ENCODE results near the gene CYTH1.
"Not testable (repeated sequence)": the region's sequence is repeated elsewhere in the genome, so short reads cannot be mapped to it uniquely, and the experiment has no call there.

The CYTH1 gene

DNA sequence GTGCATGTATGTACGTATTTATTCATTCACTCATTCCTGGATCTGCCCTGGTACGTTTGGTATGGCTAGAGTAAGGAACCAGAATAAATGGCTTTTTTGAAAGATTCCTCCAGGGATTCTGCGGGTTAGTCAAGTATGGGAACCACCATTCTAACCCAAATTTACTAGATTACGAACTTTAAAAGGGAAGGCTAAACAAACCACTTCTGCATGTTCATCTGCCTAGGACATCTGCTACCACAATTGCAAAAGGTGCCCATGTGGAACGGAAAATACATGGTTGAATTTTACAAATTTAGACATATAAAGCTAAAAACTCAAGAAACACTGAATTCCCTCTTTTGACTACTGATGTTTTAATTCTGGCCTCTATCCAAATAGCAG lies 22.1 kb downstream of the CYTH1 start:
- no peak for DNase-seq (ENCODE audit: low read depth)

DNA sequence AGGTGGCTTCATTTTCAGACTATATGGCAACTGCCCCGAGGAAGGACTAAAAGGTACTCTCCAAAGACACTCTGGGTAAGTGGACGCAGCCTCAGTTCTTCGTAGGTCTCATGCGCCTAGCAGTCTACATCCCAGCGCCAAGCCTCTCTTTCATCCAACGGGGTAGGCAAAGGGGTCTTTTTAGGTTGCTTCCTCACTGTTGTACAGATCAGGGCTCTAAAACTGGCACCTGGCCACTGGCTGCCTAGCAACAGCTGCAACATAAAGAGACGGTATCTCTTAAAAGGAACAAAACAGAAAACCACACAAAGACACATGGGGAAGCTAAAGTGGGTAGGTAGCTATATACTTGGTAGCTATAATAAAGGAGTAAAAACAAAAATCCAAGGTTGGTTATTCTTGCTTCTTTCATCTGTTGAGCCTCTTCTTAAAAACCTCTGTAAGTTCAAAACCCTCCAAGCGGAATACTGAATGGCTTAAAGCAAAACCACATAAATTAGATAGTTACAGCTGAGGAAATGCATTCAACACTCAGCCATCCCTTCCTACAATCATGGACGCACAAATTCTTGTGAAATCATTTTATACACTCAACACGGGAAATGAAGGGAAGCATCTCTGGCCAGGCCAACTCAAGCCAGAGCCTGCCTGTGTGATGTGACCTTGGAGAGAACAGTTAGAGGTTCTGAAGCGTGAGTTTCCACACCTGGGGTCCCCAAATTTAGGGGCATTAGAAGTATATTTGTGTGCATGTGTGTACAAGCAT lies 22.7 kb downstream of the CYTH1 start:
- no peak for DNase-seq (ENCODE audit: low read depth)

DNA sequence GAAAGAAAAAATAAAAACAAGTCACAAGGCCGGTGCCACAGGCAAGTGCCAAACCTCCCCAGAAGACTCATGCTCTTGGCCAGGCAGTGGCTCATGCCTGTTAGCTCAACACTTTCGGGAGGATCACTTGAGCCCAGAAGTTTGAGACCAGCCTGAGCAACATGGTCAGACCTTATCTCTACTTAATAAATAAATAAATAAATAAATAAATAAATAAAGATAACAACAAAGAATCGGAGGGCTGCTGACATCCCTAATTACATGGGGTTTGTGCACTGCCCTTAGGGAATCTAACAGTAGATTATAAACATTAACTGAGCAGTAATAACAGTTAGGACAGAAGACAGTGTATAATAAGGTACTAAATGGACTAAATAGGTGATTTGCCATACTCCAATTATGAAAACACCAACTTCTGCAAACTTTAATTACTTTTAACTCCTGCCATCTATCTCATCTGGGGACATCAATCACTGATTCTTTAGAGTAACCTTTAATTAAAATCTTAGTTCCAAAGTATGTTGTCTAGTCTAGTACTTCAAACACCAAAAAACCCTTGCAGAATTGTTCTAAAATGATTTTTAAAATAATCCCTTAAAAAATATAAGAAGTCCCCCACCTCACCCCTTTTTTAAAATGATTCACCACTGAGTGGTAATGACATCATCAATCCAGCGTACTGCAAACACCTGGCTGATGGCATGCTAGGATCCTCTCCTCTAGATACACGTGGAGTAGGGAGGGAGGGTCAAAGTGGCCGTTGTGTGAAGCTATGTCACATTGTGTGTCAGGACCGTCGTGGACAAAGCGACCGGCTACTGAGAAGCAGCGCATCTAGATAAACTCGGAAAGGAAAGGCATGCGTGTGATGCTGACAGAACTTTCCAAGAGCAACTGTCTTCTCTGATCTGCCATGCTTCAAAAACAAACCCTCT lies 28.5 kb downstream of the CYTH1 start:
- DNase-seq (ENCODE audit: low read depth) = no peak

DNA sequence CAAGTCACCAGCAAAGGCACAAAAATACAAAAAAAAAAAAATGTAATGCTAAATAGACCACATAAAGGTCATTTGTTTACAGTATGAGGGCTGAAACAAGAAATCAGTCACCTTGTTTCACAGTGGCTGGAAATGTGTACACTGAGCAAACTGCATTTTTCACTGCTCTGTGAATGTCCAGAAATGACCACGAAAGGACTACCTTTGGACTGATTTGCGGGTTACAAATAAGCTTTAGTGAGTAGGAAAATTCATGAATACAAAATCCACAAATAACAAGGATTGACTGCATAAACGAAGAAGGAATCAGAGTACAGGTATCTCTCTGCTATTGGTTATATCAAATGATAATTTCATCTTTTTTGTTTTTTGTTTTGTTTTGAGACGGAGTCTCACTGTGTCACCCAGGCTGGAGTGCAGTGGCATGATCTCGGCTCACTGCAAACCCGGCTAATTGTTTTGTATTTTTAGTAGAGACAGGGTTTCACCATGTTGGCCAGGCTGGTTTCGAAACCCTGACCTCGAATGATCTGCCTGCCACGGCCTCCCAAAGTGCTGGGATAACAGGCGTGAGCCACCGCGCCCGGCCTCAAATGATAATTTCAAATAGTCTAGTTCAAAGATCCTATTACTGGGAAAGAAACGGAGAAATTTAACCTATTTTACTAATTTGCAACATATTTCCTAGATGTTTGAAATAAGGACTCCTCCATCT lies 30.5 kb downstream of the CYTH1 start:
- DNase-seq (ENCODE audit: low read depth) = no peak

DNA sequence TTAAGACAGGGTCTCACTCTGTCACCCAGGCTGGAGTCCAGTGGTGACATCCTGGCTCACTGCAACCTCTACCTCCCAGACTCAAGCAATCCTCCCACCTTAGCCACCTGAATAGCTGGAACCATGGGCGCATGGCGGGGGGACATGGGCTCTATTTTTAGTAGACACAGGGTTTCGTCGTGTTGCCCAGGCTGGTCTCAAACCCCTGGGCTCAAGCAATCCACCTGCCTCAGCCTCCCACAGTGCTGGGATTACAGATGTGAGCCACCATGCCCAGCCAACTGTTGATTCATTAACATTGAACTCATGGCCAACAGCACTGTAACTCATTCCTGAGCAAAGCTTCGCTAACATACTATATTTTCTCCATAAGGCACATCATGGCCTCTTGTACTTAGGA lies 31.1 kb downstream of the CYTH1 start:
- not testable (repeated sequence) for DNase-seq (ENCODE audit: low read depth)

DNA sequence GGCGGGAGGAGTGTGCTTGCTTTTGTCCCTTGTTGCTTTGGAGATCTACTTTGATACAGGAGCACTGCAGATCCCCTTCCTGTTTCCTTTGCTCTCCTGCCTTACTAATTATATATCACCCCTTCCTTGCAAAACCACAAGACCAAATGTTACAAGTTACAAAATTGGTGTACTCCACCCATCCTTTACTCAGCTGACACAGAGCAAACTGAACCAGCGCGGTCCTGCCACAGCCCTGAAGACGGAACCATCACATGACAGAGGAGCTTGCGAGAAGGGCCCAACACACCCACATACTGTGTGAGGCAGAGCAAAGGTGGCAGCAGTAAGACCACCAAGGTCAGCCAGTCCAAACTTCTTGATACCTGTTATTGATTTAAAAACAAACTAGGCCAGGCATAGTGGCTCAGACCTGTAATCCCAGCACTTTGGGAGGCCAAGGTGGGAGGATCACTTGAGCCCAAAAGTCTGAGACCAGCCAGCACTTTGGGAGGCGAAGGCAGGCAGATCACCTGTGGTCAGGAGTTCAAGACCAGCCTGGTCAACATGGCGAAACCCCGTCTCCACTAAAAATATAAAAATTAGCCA lies 33.2 kb downstream of the CYTH1 start:
- DNase-seq (ENCODE audit: low read depth) = peak; percentile 38

DNA sequence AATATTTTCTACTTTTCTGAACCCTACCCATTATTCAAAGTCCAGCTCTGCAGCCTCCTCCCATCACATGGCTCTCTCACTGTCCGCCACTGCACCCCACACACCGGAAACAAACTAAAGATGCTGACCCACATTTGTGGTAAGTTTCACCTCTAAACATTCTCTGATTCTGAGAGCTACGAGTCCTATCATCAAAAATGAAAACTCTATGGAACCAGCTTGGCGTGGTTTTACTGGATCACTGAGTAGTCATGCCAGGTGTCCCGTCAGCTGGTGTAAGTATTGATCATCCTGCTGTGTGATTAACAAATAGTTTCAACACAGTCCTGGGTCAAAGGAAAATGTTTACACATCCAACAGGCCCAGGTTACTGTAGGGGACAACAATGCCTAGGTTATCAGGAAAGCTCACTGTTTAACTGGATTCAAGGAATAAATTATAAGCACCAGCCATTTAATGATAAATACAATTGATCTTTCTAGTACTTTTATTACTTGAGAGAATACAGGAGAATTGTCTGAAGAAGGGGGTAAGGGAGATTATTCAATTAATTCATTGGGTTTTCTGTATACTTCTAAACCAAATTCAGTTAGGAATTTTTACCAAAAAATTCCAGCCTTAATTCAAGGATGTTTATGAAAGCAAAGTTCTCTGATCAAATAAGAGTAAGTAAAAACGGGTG lies 33.9 kb downstream of the CYTH1 start:
- DNase-seq (ENCODE audit: low read depth) = no peak

DNA sequence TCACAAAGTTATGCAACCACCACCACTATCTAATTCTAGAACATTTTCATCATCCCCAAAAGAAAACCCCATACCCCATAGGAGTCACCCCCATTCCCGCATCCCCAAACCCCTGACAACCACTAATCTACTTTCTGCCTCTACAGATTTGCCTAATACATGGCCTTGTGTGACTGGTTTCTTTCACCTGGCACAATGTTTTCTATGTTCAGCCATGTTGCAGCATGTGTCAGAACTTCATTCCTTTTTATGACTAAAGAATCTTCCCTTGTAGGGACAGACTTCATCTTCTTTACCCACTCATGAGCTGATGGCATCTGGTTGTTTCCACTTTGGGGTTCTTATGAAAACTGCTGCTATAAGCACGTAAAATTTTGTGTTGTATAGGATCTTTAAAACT lies 34.6 kb downstream of the CYTH1 start:
- no peak for DNase-seq (ENCODE audit: low read depth)

DNA sequence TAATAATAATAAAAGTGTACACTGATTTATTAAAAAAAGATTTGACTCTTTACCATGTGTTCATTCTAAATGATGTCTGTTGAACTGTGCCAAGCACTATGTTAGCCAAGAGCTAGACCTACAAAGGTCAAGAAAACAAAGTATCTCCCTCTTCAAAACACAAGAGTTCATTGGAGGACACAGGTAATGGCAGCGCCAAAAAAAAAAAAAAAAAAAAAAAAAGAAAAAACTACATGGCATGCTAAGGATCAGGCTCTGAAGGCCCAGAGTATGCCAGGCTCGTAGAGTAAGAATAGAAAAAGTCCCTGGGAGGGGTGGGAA lies 35.2 kb downstream of the CYTH1 start:
- DNase-seq (ENCODE audit: low read depth) = no peak

DNA sequence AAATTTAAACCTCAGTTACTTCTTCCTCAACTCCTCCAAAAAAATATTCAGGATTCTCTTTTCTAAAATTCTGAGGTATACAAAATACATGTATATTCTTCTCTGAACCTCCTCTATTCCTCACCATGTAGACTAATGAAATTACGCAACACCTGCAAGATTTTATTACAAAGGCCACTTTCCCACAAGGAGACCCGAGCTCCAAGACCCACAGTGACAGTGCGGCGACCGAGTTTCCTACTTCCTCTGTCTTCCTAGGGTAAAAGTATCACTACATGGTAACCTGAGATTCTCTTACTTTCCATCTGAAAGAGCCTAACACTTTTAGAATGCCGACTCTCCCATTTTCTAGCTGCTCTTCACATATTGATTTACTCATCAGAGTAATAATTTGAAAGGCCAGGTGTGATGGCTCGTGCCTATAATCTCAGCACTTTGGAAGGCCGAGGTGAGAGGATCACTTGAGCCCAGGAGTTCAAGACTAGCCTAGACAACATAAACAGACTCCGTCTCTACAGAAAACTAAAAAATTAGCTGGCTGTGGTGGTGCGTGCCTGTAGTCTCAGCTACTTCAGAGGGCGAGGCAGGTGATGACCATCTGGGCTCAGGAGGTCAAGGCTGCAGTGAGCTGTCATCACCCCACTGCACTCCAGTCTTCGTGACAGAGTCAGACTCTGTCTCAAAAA lies 35.7 kb downstream of the CYTH1 start:
- DNase-seq (ENCODE audit: low read depth) = no peak

DNA sequence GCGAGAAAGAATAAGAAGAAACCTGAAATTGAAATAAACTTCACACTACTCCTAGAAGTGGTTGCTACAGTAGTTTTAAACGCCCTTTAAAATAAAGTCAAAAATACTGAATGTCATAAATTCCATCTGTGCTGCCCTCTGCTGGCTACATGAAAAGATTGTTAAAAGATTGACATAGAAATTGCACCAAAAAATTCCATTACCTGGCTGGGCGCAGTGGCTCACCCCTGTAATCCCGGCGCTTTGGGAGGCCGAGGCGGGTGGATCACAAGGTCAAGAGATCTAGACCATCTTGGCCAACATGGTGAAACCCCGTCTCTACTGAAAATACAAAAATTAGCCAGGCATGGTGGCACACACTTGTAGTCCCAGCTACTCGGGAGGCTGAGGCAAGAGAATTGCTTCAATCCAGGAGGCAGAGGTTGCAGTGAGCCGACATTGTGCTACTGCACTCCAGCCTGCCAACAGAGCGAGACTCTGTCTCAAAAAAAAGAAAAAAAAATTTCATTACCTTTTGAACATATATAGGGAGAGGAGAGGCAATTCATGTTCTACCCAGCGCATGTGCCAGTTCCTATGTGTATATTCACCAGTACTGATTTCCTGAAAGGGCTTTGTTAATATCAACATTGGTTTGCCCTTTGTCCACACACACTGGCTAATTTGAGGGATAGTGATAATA lies 36.5 kb downstream of the CYTH1 start:
- DNase-seq (ENCODE audit: low read depth) = no peak

DNA sequence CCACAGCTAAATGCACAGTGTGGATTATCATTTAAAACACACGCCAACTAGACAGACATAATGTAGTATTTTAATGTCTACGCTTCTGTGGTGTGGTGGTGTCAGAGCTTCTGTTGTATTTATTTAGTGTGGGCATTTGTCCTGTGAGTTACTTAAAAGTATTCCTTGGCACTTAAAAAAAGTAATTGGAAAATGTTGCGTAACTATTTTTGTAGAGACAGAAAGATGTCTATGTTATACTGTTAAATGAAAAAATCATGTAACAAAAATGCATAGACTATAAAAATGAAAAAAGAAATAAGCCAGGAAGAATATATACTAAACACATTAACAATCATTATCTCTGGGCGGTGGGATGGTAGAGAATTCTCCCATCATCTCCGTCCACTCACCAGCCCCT lies 39.2 kb downstream of the CYTH1 start:
- no peak for DNase-seq (ENCODE audit: low read depth)

DNA sequence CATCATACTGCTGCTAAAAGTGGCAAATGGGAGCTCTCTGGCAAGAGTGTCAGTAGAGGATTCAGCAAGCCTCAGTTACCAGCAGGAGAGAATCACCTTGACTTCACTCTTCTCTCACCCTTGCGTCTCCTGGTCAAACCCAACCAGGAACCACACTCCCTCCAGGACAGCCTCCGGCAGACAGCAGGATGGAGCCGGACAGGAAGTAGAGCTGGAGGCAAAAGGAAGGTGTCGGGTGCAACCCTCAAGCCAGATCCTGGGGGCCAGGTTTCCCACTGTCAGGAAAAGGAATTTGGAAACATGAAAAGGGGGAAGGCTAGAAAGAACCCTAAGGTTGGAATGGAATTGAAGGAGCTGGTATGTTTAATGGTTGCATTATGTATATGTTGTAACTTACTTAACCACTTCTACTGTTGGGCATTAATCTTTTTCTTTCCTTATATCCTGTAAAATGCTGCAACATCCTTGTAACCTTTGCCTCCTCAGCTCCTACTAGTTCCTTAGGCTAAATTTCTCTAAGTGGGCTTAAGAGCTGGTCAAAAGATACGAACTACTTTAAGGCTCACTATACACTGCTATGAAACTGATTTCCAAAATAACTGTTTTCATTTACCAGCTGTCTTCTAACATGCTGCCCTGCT lies 40.3 kb downstream of the CYTH1 start:
- no peak for DNase-seq (ENCODE audit: low read depth)

DNA sequence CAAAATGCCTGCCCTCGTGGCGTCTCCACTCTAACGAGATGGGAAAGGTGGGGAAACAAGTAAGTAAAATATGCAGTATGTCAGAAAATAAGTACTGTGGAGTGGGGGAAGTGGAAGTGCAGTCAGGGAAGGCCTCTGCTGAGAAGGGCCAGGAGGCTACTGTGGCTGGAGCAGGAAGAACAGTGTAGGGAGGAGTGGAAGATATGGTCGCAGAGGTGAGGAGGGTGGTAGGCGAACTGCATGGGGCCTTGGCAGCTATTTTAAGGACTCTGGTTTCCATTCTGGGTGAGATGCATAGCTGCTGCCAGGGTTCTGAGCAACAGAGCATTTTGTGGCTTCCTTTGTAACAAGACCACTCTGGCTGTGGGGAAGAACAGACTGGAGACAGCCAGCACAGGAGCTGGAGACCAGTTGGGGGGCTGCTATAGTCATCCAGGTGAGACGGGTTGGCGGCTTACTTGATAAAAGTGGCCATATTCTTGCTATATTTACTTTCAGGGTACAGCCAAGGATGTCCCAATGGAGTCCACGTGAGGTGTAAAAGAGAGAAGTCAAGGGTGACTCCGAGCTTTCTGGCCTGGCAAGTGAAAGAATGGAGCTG lies 42.6 kb downstream of the CYTH1 start:
- no peak for DNase-seq (ENCODE audit: low read depth)

DNA sequence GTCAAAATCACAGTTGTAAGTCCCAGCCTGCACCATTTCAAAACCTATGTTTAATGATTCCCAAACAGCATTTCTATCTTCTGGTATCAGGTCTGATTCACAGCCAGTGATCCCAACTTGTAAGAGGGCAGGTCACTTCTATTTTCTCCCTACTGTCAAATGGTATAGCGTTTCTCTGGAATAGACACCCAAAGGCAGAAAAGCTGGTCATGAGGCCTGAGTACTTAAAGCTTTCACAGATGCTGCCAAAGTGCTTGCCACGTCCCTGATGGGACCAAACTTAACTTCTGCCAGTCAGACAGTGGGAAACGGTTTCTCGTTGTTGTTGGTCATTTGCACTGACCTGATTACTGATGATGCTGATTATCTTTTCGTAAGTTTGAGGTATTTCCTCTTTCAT lies 43.4 kb downstream of the CYTH1 start:
- DNase-seq (ENCODE audit: low read depth) = no peak

DNA sequence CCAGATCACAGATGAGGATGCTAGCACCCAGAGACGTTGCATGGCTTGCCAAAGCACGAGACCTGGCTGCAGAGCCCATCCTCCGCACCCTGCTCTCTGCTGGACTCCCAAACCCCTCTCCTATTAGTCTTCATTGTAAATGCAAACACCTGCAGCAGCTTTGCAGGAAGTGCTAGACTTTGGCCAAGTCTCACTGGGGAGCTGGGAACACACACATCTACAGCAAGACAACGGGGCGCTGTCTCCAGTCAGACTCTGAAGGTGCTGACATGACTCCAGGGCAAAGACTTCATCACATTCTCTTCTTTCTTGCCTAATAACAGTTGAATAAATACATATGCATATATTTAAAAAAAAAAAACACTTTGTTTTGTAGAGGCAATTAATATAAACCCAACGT lies 43.8 kb downstream of the CYTH1 start:
- DNase-seq (ENCODE audit: low read depth) = no peak

DNA sequence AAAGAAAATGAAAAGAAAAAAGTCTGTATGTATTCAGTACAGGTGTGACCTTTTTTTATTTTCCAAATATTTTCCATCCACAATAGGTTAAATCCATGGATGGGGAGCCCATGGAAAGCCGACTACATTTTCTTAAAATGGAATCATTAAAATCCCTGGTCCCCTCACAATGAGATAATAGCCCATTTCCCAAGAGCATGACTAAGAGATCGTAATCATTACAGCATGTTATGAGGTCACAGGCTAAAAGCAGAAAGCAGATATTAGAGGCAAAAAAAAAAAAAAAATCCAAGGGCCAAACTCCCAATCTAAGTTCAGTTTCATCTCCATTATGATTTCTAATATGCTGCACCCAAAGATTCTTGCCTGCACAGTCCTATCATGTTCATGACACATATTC lies 44.7 kb downstream of the CYTH1 start:
- peak; percentile 48 for DNase-seq (ENCODE audit: low read depth)

DNA sequence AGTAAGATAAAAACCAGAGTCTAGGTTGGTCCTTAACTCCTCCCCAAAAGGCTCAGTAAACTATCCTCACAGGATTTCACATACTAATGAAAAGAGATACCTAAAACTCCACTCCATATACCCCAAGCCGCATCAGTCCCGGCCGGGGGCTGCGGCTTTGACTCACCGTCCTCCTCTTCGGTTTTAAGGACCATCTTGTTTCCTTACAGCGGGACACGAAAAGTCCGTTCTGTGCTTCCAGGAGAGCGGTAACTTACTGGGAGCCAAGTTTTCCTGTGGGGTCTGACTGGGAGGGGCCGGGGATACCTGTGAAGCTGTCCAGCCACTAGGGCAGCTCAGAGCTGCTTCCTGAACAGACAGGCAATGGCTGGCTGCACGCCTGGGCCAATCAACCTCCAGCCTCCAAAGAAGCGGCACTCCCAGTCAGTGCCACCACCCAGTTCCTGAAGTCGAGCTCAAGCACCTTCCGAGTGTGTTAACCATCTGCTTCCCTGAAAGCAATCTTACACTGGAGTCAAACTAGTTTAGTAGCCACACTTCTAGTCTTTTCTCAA lies 45.5 kb downstream of the CYTH1 start:
- DNase-seq (ENCODE audit: low read depth) = no peak

DNA sequence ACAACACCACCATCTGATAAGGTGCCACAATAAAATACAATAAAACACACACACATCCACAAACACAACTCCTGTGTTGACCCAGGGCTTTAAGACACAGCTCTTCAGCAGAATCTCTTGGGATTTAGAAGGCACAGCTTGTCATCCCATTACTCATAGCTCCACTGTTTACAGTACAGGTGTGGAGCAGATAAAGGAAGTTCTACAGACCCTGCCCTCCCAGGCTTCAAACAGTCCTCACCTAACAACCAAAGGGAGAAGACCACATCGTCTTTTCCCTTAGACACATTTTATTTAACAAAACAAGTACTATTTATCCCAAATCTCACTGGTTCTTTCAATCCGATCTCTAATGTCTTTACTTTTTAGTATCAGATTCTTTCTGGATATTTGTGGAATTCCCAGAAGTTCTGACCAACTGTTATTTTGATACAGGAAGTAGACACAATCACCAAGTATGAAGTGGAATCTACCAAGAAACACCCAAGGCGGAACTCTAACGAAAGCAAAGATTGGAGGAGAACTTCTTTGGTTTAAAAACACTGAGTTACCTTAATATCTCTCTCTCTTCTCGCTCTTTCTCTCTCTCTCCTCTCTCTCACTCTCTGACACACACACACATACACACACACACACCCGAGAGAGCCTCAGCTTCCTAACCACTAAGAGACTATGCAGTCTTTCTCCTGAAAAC lies 46.1 kb downstream of the CYTH1 start:
- no peak for DNase-seq (ENCODE audit: low read depth)
